Stimulated activated CD4-positive, alpha-beta T cell treated with anti-CD3 and anti-CD28 coated beads, Interleukin-4, amount 100 ng/mL, for 4 hours (primary cell): ENCODE results near the gene OSBPL1A.

Source experiments
- DNase-seq, 2 experiments: peaks; one replicate each; pipeline ENCODE4 v3.0.0-alpha.2; 2020

The OSBPL1A gene

DNA sequence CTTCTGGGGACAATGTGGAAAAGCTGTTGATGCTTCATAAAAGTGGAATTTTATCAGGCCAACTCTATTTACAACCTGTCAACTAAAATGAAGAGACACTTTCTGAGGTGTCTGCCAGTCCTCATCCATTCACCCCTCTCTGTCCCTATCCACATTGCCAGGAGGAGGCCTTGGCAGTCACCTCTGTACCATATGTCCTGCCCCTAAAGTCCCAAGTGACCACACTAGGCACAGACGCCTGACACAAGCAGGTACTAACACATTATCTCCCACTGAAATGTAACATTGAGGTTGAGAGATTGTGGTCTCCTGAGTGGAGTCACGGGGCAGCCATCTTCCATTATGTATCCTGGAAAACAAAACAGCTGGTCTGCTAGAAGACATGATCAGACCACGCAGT lies 71.4 kb downstream of the OSBPL1A start:
- no peak for DNase-seq

DNA sequence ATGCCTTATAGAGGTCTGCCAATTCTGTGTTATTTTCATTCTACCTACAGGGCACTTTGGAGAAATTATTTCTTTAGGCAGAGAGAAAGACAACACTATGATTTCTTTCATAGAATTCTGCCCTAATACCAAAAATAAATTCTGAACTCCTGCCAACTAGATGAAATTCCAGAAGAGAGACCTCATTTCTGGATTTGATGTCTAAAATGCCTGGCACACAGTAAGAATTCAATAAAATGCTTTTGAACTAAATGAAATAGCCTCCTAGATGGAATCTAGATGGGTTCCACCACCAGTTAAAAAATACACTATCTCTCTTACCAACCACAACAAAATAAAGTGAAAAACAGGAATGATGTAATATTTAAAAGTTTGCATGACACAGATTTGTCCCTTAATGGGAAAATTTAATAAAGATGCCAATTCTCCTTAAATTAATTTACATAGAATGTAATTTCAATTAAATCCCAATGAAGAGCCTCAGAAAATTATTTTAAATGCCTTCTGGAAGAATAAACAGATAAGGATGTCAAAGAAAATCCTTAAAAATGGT lies 75.0 kb downstream of the OSBPL1A start:
- DNase-seq, result no peak

DNA sequence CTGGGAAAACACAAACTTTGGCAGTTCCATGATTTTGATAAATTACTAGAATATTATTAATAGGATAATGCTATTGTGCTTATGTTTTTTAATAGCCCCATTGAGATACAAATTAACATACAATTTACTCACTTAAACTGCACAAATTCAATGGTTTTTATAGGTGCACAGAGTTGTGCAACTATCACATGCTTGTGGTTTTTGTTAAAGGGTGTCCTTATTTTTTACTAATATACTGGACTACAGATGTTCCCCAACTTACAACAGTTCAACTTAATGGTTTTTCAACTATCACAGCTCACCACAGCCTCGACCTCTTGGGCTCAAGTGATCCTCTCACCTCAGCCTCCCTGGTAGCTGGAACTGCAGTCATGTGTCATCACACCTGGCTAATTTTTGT lies 76.6 kb downstream of the OSBPL1A start:
- no peak for DNase-seq

DNA sequence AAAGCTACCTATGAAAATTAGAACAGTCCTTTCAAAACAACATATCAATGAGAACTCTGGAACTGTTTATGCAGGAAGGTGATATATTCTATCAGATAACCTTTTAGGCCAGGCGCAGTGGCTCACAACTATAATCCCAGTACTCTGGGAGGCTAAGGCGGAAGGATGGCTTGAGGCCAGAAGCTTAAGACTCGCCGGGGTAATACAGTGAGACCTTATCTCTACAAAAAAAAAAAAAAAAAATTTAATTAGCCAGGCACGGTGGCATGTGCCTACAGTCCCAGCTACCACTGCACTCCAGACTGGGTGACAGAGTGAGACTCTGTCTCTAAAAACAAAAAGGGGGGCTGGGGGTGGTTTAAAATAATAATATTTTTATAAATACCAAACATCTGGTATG lies 77.9 kb downstream of the OSBPL1A start:
- DNase-seq, result no peak

DNA sequence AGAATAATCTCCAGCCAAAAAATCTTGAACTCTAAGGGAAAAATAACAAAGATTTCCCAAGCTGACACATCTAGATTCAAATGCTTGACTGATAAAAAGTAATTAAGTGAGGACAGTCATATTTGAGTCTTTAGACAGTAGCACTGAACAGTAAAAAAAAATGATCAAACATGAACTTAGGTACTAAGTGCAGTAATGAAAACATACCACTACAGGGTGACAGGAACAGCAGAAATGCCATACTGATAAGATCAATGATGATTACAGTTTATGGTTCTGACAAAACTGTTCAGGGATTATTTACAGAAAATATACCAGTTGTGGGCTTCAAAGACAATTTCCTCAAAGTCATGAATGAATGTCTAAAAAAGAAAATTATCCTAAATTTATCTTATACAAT lies 80.3 kb downstream of the OSBPL1A start:
- no peak for DNase-seq

DNA sequence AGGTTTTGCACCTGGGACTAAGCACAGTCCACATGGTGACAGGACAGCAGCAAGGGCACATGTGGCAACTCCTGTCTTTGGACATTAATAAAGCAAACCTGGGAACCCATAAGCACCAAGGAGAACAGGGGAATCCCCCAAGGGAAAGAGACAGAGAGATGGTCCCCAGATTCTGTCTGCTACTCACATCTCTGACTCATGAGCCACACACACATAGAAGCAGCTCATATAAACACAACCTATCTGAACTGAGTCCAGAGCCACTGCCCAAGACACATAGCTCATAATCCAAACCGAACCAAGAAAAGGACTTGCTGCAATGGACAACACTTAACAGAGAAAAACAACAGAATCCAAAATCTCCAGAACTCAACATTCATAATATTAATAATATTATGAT lies 82.5 kb downstream of the OSBPL1A start:
- DNase-seq, result no peak

DNA sequence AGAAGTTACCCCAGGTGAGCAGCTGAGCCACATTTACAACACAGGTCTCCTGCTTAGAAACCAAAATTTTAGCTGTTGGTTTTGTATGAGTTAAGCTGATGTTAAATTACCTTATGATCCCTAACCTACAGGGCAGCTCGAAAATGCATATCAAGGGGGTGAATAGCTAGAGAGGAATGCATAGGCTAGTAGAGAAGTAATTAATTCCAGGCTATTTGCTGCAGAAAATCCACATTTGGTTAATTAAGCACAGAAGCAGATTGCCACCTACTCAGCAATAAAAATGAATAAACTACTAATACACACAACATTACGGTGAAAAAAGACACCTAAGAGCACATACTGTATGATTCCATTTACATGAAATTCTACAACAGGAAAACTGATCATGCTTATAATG lies 91.4 kb downstream of the OSBPL1A start:
- DNase-seq, result no peak

DNA sequence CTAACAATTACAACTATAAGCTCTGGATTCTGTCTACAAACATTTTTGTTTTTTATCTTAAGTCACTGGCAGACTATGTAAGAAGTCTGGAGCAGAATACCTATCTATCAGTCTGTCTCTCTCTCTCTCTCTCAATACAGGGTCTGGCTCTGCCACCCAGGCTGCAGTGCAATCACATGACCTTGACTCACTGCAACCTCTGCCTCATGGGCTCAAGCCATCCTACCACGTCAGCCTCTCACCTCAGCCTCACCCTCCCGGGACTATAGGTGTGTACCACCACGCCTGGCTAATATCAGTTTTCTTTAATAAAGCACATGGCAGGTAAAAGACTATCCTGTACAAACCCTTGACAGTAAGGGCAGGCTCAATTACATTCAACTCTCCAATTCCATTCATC lies 96.9 kb downstream of the OSBPL1A start:
- DNase-seq, result no peak

DNA sequence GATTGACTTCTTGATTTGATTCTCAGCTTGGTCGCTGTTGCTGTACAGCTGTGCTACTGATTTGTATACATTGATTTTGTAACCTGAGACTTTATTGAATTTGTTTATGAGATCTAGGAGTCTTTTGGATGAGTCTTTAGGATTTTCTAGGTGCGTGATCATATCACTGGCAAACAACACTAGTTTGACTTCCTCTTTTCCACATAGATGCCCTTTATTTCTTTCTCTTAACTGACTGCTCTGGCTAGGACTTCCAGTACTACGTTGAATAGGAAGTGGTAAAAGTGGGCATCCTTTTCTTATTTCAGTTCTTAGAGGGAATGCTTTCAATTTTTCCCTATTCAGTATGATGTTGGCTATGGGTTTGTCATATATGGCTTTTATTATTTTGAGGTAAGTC lies 101.3 kb downstream of the OSBPL1A start:
- no peak for DNase-seq

DNA sequence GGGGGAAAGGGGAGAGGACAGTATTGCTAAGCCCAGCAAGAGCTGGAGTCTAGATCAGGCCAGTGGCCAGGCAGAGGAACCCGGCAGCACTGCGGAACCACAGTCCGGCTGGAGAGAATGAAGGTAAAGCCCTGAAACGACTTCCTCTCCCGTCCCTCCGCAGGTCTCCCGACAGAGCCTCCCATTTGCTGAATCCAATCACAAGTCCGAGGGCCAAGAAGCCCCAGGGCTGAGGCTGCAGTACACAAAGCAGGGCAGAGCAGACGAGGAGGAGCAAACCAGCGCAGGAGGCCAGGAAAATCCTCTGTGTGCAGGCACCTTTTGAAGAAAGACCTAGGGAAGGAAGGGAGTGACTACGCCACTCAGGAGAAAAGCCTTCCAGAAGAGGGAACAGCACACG lies 104.4 kb downstream of the OSBPL1A start:
- DNase-seq, result no peak

DNA sequence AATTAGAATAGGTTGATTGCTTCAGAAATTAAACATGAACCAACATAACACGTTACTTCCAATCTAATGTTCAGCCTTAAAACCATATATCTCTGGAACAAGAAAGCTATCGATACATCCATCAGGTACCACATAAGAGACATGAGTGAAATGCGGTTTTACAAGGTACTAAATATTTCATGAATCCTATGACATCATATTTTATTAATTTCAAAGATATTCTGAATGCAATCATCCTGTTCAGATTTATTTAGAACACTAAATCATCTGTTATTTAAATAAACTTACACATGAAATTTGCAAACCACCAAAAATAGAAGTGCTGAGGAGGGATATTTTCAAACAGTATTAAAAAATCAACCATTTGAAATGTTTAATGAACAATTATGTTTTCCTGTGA lies 119.0 kb downstream of the OSBPL1A start:
- no peak for DNase-seq

DNA sequence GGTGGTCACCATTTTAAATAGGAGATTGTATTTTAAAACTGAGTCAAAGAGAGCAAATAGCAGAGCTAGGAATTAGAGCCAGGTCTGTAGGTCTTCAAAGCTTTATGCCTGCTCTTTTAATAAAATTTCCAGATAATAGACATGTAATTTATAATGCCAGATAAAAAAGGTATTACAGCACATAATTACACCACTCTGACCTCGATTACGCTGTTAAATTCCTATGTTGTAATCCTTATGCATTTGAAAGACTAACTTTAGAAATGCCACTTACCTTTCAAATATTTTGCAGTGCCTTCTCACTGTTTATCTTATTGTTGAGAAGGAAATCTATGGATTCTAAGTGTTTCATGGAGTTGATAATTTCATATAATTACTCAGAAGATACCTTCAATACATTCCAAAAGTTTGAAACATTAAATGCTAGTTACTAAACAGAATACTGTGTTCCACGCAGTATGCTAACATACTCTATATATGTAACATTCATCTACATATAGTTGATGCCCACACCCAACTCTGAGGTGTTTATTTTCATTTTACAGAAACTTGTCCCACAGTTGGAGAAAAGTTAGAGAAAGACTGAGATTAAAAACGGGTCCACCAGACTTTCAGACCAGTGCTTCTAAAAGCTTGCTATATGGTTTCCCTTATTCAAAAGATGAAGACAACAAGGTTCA lies 120.0 kb downstream of the OSBPL1A start:
- no peak for DNase-seq

DNA sequence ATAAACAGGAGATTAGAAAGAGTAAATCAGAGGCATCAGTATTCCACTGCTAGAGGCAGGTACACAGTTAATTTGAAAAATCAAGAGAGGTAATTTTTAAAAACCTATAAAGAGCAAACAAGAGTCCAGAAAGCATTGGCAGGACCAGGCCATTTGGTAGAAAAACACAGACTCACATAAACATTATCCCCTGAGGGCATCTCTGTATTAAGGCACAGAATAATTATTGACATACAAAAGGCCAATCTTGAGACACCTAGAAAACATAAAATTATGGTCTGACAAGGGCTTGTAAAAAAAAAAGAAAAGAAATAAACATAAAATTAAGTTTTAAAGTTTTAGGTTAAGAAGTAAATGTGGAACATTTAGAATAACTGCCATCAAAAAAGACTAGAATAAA lies 120.6 kb downstream of the OSBPL1A start:
- no peak for DNase-seq

DNA sequence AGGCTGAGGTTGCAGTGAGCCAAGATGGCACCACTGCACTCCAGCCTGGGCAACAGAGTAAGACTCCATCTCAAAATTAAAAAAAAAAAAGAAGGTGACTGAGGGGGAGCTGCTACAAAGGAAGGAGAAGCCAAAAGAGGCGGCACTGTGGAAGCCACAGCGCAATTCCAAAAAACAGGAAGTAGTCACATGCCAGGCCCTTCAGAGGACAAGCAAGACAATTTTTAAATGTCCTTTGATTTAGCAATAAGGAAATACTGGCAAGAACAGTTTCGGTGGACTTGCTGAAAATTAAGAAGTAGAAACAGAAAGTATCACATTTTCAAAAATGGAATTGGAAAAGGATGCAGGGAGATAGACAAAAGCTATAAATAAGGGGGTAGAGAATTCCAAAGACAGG lies 122.8 kb downstream of the OSBPL1A start:
- DNase-seq, result no peak

DNA sequence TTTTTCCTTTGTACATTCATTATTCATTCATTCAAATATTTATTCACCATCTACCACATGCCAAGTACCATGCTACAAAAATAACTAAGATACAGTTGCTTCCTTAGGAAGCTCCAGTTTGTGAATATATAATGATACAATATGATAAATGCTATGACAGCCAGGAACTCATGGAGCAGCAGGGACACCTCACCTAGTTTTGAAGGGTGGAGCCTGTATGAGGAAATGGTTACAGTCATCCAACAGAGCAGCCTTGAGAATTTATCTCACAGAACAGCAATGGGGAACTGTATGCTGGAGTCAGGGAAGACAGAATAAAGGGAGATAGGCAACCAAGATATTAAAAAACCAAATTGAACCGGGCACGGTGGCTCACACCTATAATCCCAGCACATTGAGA lies 124.0 kb downstream of the OSBPL1A start:
- DNase-seq, result no peak

DNA sequence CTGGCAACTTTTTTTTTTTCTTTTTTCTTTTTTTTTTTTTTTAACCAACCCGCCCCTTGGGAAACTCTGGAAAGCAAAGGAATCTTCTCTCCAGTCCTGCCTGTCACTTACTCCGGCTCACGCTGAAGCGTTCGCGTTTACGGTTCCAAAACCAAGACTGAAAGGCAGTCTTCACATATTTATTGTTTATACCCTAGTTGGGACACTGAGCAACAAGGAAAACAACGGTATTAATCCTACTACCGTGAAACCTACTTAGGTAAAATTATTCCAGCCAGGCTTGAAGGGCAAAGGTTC lies 125.4 kb downstream of the OSBPL1A start:
- DNase-seq, result no peak

DNA sequence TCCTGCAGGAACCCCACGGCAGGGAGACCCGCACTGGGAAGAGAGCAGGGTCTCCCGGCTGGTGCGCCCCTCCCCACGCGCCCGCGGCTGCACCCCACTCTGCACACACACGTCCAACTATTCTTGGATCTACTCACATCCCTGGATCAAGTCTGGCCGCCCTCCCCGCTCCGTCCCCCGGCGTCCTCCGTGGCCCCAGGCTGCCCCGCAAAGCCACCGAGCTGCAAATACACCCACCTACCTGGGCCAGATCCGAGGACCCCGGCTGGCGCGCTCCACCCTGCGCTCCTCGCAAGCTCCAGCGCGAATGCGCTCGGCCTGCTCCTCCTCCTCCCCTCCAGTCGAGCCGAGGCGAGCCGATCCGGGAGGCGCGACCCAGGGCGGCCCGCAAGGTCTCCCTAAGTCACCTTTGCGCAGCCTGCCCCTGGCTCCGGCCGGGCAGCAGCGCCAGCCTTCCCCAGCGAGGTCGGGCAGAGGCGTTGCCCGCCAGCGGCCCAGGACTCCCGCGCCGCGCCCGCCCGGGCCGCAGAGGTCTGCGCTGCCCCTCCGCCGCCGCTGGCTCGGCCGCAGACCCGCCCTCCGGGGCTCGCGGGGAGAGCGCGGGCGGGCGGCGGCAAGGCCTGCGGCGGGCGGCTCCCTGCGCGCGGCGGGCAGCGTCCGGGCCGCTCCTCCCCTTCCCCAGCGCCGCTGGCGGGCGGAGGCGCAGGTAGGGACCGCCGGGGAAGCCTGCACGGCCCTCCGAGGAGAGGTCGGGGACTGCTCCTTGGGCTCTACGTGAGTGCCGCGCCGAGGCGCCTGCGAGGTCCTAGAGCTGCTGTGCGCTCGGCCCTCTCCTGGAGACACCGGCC lies 126.0 kb downstream of the OSBPL1A start:
- DNase-seq, result peak in 1 of 2 experiments; percentile 5

DNA sequence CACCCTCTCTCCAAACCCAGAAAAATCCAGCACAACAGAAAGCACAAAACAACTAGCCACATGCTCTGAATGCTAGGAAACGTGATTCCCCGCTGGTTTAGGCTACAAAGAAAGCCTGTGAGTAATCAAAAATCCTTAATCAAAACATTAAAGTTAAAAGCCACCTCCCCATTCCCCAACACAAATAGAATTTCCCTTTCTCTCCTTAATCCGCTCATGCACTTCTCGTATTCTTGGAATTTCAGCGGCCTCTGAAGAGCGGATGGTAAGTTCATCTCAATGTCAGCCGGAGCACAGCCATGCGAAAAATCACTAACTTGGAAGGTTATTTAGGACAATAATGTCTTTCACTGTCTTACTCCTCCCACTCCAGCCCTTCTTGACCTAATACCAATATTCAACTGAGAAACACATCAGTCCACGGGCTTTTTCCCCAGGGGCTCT lies 126.7 kb downstream of the OSBPL1A start:
- DNase-seq, result no peak

DNA sequence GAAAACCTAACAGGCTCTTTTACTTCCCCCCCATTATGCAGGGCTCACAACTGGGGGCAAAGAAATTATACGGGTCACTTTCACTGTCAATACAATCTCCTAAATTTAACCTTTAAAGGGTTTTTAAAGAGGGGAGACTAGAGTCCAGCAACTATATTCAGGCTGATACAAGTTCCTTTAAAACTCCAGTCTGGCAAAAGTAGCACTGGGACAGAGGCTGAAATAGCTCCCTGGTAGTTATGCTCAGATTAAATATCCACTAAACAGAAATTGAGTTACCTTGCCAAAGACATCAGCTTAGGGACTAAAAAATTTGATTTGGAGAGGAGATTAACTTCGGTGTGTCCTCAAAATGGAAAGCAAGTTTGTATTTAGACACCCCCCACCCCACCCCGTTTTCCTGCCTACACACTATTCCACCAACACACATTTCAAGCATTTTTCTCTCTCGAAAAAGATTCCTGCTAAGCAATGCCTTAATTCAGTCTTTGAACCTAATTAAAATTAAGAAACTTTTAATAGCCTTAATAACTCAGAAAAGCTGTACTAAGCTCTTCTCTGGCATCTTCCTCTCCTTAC lies 127.2 kb downstream of the OSBPL1A start:
- DNase-seq, result no peak

DNA sequence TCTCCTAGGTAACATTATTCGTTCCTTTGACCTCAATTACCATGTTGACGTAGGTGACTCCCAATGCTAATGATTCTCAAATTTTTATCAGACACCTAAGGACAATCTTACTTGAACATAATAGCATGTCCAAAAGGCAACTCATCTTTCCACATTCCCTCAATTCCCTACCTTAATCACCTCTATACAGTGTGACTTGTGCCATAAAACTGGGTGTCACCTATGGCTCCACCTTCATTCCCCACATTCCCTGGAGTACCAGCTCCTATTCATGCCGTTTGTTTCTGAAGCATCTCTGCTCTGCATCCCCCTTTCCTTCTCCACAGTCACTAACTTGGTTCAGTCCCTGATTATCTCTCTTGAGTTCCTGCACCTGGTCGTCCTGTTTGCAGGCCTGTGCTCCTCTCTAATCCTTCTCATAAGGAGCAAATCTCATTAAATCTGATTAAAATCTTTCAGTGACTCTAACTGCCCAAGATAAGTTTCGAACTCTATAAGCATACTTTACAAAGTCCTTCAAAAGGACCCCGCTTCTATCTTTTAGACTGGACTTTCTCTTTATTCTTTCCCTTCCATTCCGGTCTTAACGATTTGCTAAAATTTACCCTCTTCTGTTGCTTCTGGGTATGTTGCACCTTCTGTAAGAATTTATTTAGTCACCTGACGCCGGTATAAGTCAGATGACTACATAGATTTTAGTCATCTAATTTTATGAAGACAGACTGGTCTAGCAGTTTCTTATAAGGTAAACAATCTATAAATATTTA lies 128.7 kb downstream of the OSBPL1A start:
- DNase-seq, result no peak

DNA sequence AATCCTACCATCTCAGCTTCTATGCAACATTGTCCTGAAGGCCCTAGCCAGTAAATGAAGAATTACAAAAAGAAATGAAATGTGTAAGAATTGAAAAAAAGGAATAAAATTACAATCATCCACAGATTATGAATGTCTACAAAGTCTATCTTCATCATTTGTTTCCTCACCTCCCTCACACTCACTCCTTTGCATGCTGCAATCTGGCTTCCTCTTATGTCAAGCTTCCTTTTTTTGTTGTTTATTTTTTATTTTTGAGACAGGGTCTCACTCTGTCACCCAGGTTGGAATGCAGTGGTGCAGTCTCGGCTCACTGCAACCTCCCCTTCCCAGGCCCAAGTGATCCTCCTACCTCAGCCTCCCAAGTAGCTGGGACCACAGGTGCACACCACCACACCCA lies 129.7 kb downstream of the OSBPL1A start:
- DNase-seq, result no peak

DNA sequence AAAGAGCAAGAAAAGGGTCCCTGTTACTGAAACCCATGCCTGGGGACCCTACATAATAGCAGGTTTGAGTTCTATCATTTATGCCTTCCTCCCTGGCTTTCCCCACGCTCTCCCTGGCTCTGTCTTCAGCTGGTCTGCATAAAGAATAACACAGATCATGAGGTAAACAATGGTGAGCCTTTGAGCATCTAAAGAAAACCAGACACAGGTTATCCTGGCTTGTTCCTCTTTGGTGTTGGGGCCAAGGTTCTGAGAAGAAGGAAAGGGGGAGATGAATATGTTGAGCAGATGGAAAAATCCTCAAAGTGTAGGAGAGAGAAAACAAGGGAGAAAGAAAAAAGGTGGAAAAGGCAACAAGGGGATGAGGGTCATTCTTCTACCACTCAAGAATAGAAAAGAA lies 131.5 kb downstream of the OSBPL1A start:
- no peak for DNase-seq

DNA sequence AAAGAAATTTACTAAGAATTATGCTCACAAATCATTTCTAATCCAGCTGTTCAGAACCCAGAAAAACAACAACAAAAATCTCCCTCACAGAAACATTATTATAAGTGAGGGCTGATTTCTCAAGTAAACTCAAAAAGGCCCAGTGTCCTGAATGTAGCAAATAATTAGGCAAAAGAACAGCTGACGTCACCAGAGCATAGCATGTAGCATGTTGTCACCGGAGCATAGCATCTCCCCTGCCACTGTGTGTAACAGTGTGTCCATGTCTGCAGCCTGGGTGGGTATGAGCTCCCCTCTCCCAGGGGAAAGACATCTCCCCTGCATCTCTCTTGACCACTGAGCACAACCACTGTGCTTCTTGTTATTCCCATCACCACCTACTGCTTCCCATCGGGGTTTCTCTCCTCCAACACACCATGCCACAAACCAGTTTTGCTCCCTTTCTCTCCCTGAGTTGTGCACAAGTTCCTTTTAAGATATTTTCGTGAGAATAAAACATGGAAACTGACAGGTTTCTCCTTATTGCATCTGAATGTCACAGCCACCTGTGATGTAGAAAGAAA lies 132.0 kb downstream of the OSBPL1A start:
- no peak for DNase-seq
